Parathyroid adenoma (tissue), 2 donors: ENCODE results near the gene COTL1.

ENCODE experiments used
- H2AFZ ChIP-seq: fragments of 300-600 bp; sonication (generic); one replicate; pipeline ENCODE4 v1.7.0; 2017; ENCODE audit warnings: antibody characterized with exemption, mild to moderate bottlenecking
- H3K27ac ChIP-seq: fragments of 300-600 bp; sonication (generic); one replicate; pipeline ENCODE4 v1.7.0; 2017
- H3K27me3 ChIP-seq: fragments of 300-600 bp; sonication (generic); one replicate; pipeline ENCODE4 v1.7.0; 2017; ENCODE audit warnings: low read length; ENCODE audit not compliant: control insufficient read depth, insufficient read depth
- H3K36me3 ChIP-seq: fragments of 300-600 bp; sonication (generic); one replicate; pipeline ENCODE4 v1.7.0; 2017; ENCODE audit warnings: low read length; ENCODE audit not compliant: control insufficient read depth, insufficient read depth
- H3K4me1 ChIP-seq: fragments of 300-600 bp; sonication (generic); one replicate; pipeline ENCODE4 v1.7.0; 2017; ENCODE audit warnings: control low read depth
- H3K4me2 ChIP-seq: fragments of 300-600 bp; sonication (generic); one replicate; pipeline ENCODE4 v1.7.0; 2017; ENCODE audit warnings: low read length
- H3K4me3 ChIP-seq: fragments of 300-600 bp; sonication (generic); one replicate; pipeline ENCODE4 v1.7.0; 2017; ENCODE audit warnings: low read depth, low read length
- H3K79me2 ChIP-seq: fragments of 300-600 bp; sonication (generic); one replicate; pipeline ENCODE4 v1.7.0; 2017; ENCODE audit warnings: control low read depth
- H3K9ac ChIP-seq: fragments of 300-600 bp; sonication (generic); one replicate; pipeline ENCODE4 v1.7.0; 2017; ENCODE audit warnings: mild to moderate bottlenecking
- H3K9me3 ChIP-seq: fragments of 300-600 bp; sonication (generic); one replicate; pipeline ENCODE4 v1.7.0; 2017; ENCODE audit warnings: low read length; ENCODE audit not compliant: control insufficient read depth
- CTCF ChIP-seq: fragments of 300-600 bp; sonication (generic); IDR thresholded peaks from one replicate; pipeline ENCODE4 v1.7.0; 2017; ENCODE audit warnings: antibody characterized with exemption, mild to moderate bottlenecking
- donor health status: primary hyperparathyroidism.

COTL1 gene

DNA sequence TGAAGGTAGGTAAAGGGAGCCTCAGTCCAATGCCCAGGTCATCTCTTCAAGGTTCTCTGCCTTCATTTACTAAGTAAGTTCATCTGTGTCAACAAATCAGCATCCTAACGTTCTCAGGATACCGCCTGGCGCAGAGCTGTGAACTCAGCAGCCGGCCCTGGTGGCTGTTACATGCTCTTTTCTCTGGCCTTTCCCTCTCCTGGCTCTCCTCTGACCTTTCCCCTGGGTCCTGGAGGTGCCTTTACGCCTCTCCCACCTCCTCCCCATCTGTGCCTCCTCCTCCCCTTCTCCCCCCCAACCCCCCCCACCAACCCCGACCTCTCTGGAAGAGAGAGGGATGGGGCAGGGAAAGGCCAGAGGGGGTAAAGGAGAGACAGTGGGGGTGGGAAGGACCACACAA is 19.5 kb downstream of the COTL1 start:
- Histone ChIP-seq H3K9me3 (no peaks in the 10 kb centered on the region), H3K36me3 (no peaks in the 10 kb centered on the region), H3K4me2 (no peak overlapping the region), H3K27ac (no peak overlapping the region), H2AFZ (no peak overlapping the region), H3K27me3 (no peaks in the 10 kb centered on the region), H3K79me2 (no peaks in the 10 kb centered on the region), H3K9ac (no peak overlapping the region), H3K4me1 (peaks cover 14% of the 10 kb centered on the region), H3K4me3 (no peak overlapping the region)
- TF ChIP-seq CTCF, result no peak

DNA sequence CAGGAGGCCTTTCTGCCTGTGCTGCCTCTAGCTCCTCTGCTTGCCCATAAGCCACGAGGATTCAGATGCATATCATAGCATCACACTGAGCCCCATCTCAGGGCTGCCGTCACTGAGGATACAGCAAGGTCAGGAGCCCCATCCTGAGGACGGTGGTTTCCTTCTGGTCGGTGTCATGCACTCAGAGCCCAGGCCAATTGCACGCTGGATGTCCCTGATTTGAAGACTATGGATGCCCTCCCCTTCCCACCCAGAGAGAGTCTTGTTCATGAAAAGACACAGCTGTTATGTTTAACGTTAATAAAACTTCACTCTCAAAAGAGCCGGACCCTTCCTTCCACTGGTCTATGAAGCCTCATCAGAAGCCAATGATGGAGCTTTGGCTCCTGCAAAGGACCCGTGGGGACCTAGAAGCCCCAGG is 19.9 kb downstream of the COTL1 start:
- Histone ChIP-seq H3K79me2 (no peaks in the 10 kb centered on the region), H3K4me1 (peaks cover 14% of the 10 kb centered on the region), H3K36me3 (no peaks in the 10 kb centered on the region), H3K9ac (no peak overlapping the region), H3K9me3 (no peaks in the 10 kb centered on the region), H3K27me3 (no peaks in the 10 kb centered on the region), H3K4me3 (no peak overlapping the region), H2AFZ (no peak overlapping the region), H3K4me2 (no peak overlapping the region), H3K27ac (no peak overlapping the region)
- no peak for TF ChIP-seq CTCF

- H3K4me2 ChIP-seq, result no peak overlapping the region
- TF ChIP-seq CTCF, result no peak
- H3K4me1 ChIP-seq, result peaks cover 14% of the 10 kb centered on the region
- no peaks in the 10 kb centered on the region for H3K79me2 ChIP-seq
- H2AFZ ChIP-seq, result no peak overlapping the region
- H3K27me3 ChIP-seq, result no peaks in the 10 kb centered on the region
- H3K4me3 ChIP-seq, result no peak overlapping the region
- H3K27ac ChIP-seq, result no peak overlapping the region
- H3K36me3 ChIP-seq, result no peaks in the 10 kb centered on the region
- H3K9me3 ChIP-seq, result no peaks in the 10 kb centered on the region
- H3K9ac ChIP-seq, result no peak overlapping the region
These were observed 20.4 kb downstream of the COTL1 start for GRCh38 chr16:84597528-84597896.

GRCh38 chr16:84596801-84597527 is 20.9 kb downstream of the COTL1 start:
- no peak overlapping the region for H3K27ac ChIP-seq
- peaks cover 14% of the 10 kb centered on the region for H3K4me1 ChIP-seq
- H3K27me3 ChIP-seq, result no peaks in the 10 kb centered on the region
- no peak overlapping the region for H3K9ac ChIP-seq
- H3K4me2 ChIP-seq, result no peak overlapping the region
- no peak overlapping the region for H2AFZ ChIP-seq
- H3K79me2 ChIP-seq, result no peaks in the 10 kb centered on the region
- TF ChIP-seq CTCF, result no peak
- H3K9me3 ChIP-seq, result no peaks in the 10 kb centered on the region
- no peak overlapping the region for H3K4me3 ChIP-seq
- no peaks in the 10 kb centered on the region for H3K36me3 ChIP-seq

GRCh38 chr16:84596161-84596560 is 21.7 kb downstream of the COTL1 start:
- H3K27me3 ChIP-seq, result no peaks in the 10 kb centered on the region
- no peak overlapping the region for H3K4me2 ChIP-seq
- H3K27ac ChIP-seq, result no peak overlapping the region
- H3K79me2 ChIP-seq, result no peaks in the 10 kb centered on the region
- H2AFZ ChIP-seq, result no peak overlapping the region
- no peak overlapping the region for H3K9ac ChIP-seq
- H3K4me1 ChIP-seq, result peaks cover 14% of the 10 kb centered on the region
- no peaks in the 10 kb centered on the region for H3K36me3 ChIP-seq
- H3K4me3 ChIP-seq, result no peak overlapping the region
- no peak for TF ChIP-seq CTCF
- no peaks in the 10 kb centered on the region for H3K9me3 ChIP-seq
